Small intestine (tissue), 7 donors: Measurements from ENCODE around the gene EPYC. TPM values are rescaled to one million over a fixed set of nuclear protein-coding genes. Genes with fewer than 3 reads are reported as not detected.

Experiments used
- DNase-seq, 2 donors: peaks; one replicate each; pipeline versions ENCODE4 v3.0.0 to v3.0.0-alpha.2; 2013
- FAIRE-seq: peaks from 2 replicates; lab custom pipeline; 2012; peaks lifted over from hg19 to GRCh38; lab: Jason Lieb, UNC
- H3K27ac ChIP-seq, 3 donors: one replicate each; pipeline ENCODE4 v1.5.1; 2013; ENCODE audit warnings: low read length in 2 of 3, mild to moderate bottlenecking in 2 of 3, control low read depth in 1 of 3, inconsistent platforms in 1 of 3, low read depth in 1 of 3, moderate library complexity in 1 of 3
- H3K27me3 ChIP-seq, 3 donors: one replicate each; pipeline ENCODE4 v1.6.1; 2013; ENCODE audit warnings: low read length in 3 of 3, inconsistent platforms in 1 of 3; ENCODE audit not compliant: control insufficient read depth in 3 of 3, insufficient read depth in 3 of 3
- H3K36me3 ChIP-seq, 3 donors: one replicate each; pipeline ENCODE4 v1.6.1; 2013; ENCODE audit warnings: low read length in 3 of 3, inconsistent platforms in 1 of 3, low read depth in 1 of 3, mild to moderate bottlenecking in 1 of 3, moderate library complexity in 1 of 3; ENCODE audit not compliant: control insufficient read depth in 3 of 3, insufficient read depth in 2 of 3
- H3K4me1 ChIP-seq, 3 donors: one replicate each; pipeline ENCODE4 v1.6.1; 2013; ENCODE audit warnings: low read length in 2 of 3, inconsistent platforms in 1 of 3, low read depth in 1 of 3, mild to moderate bottlenecking in 1 of 3, moderate library complexity in 1 of 3; ENCODE audit not compliant: control insufficient read depth in 3 of 3, insufficient read depth in 2 of 3
- H3K4me3 ChIP-seq, 3 donors: one replicate each; pipeline ENCODE4 v1.5.1; 2013; ENCODE audit warnings: low read length in 3 of 3, control low read depth in 1 of 3, inconsistent platforms in 1 of 3, low read depth in 1 of 3, mild to moderate bottlenecking in 1 of 3, moderate library complexity in 1 of 3
- H3K9me3 ChIP-seq, 2 donors: one replicate each; pipeline ENCODE4 v1.6.1; 2013; ENCODE audit warnings: low read depth in 1 of 2, low read length in 1 of 2; ENCODE audit not compliant: control insufficient read depth in 2 of 2, insufficient read depth in 1 of 2
- WGBS, 3 donors: extraction: QIAGEN DNeasy Blood & Tissue Kit; methylation state at CpG; one replicate each; pipeline ENCODE4 v1.1.7; 2013; 5-methylcytosine and 5-hydroxymethylcytosine counted together
- polyA plus RNA-seq, 4 donors: library from polyadenylated mRNA; stranded (reverse) in 3 of 4; unstranded in 1 of 4; fragments of 200-250 nt in 3 of 4; fragments of 120-200 nt in 1 of 4; gene quantifications; one replicate each; pipeline versions ENCODE4 v1.2.1 to v1.2.3, GENCODE V29; 2013
- donor health status: healthy with polysubstance abuse.
- donor health status: control.
- donor health status: control.
- donor health status: Bipolar disorder and iron deficiency.
- donor health status: healthy.

Gene EPYC
- polyA plus RNA-seq, 4 donors = not detected

GRCh38 chr12:91023326-91024004 lies 18.7 kb upstream of the EPYC start:
- H3K27ac ChIP-seq = no peak overlapping the region
- no peak overlapping the region for H3K4me3 ChIP-seq
- H3K9me3 ChIP-seq = no peaks in the 10 kb centered on the region
- WGBS, 3 donors = 39 to 79% (median 56%) methylated on average over 1 of the region's 1 CpG
- no peak for DNase-seq
- no peaks in the 10 kb centered on the region for H3K36me3 ChIP-seq
- H3K4me1 ChIP-seq = no peaks in the 10 kb centered on the region
- no peaks in the 10 kb centered on the region for H3K27me3 ChIP-seq
- FAIRE-seq = no peak

GRCh38 chr12:91021076-91021475 lies 16.3 kb upstream of the EPYC start:
- Histone ChIP-seq H3K36me3 (no peaks in the 10 kb centered on the region), H3K9me3 (no peaks in the 10 kb centered on the region), H3K27me3 (no peaks in the 10 kb centered on the region), H3K4me3 (no peak overlapping the region), H3K4me1 (no peaks in the 10 kb centered on the region), H3K27ac (no peak overlapping the region)
- DNase-seq (no peak), FAIRE-seq (no peak)
- 72 to 84% (median 80%) methylated on average over 2 of the region's 2 CpGs for WGBS, 3 donors

- no peak overlapping the region for H3K4me3 ChIP-seq
- no peaks in the 10 kb centered on the region for H3K36me3 ChIP-seq
- DNase-seq (no peak), FAIRE-seq (no peak)
- no peaks in the 10 kb centered on the region for H3K9me3 ChIP-seq
- no peaks in the 10 kb centered on the region for H3K27me3 ChIP-seq
- no peaks in the 10 kb centered on the region for H3K4me1 ChIP-seq
- H3K27ac ChIP-seq = no peak overlapping the region
- WGBS, 3 donors = 82 to 91% (median 83%) methylated on average over 4 of the region's 4 CpGs
Measured at GRCh38 chr12:91019455-91019854, 14.7 kb upstream of the EPYC start.

GRCh38 chr12:91017511-91018263 lies 12.9 kb upstream of the EPYC start:
- Histone ChIP-seq H3K27ac (no peak overlapping the region), H3K36me3 (no peaks in the 10 kb centered on the region), H3K27me3 (no peaks in the 10 kb centered on the region), H3K4me3 (no peak overlapping the region), H3K9me3 (no peaks in the 10 kb centered on the region), H3K4me1 (no peaks in the 10 kb centered on the region)
- 40 to 53% (median 47%) methylated on average over 5 of the region's 5 CpGs for whole genome bisulfite sequencing, 3 donors
- no peak for DNase-seq
- no peak for FAIRE-seq

- Histone ChIP-seq H3K9me3 (no peaks in the 10 kb centered on the region), H3K27me3 (no peaks in the 10 kb centered on the region), H3K27ac (no peak overlapping the region), H3K4me3 (no peak overlapping the region), H3K36me3 (no peaks in the 10 kb centered on the region), H3K4me1 (no peaks in the 10 kb centered on the region)
- FAIRE-seq = no peak
- WGBS, 3 donors = 34 to 43% (median 40%) methylated on average over 1 of the region's 1 CpG
- DNase-seq = no peak
Measured at GRCh38 chr12:91017043-91017442, 12.3 kb upstream of the EPYC start.

GRCh38 chr12:91009319-91009950 lies 4.7 kb upstream of the EPYC start:
- no peaks in the 10 kb centered on the region for H3K4me1 ChIP-seq
- 61 to 81% (median 62%) methylated on average over 1 of the region's 1 CpG for WGBS, 3 donors
- H3K27me3 ChIP-seq = no peaks in the 10 kb centered on the region
- no peak for DNase-seq
- H3K4me3 ChIP-seq = no peak overlapping the region
- FAIRE-seq = no peak
- no peak overlapping the region for H3K27ac ChIP-seq
- H3K9me3 ChIP-seq = no peaks in the 10 kb centered on the region
- H3K36me3 ChIP-seq = no peaks in the 10 kb centered on the region

GRCh38 chr12:91007531-91008290 lies 2.9 kb upstream of the EPYC start:
- FAIRE-seq (no peak), DNase-seq (no peak)
- 57 to 72% (median 62%) methylated on average over 2 of the region's 2 CpGs for whole genome bisulfite sequencing, 3 donors
- H3K36me3 ChIP-seq = no peaks in the 10 kb centered on the region
- no peak overlapping the region for H3K4me3 ChIP-seq
- H3K27ac ChIP-seq = no peak overlapping the region
- no peaks in the 10 kb centered on the region for H3K9me3 ChIP-seq
- H3K27me3 ChIP-seq = no peaks in the 10 kb centered on the region
- no peaks in the 10 kb centered on the region for H3K4me1 ChIP-seq

- H3K27ac ChIP-seq = no peak overlapping the region
- H3K4me1 ChIP-seq = no peaks in the 10 kb centered on the region
- FAIRE-seq = no peak
- H3K36me3 ChIP-seq = no peaks in the 10 kb centered on the region
- H3K4me3 ChIP-seq = no peak overlapping the region
- no peaks in the 10 kb centered on the region for H3K27me3 ChIP-seq
- DNase-seq = no peak
- H3K9me3 ChIP-seq = no peaks in the 10 kb centered on the region
Measured at GRCh38 chr12:91003737-91004136, 1.0 kb downstream of the EPYC start.
